Stimulated activated CD8-positive, alpha-beta memory T cell treated with anti-CD3 and anti-CD28 coated beads, Interleukin-12 subunit alpha, Interleukin-12 subunit beta, amount 100 ng/mL, for 4 hours (primary cell): ENCODE results near the gene POLRMT.

Source experiments
- DNase-seq: peaks from one replicate; pipeline ENCODE4 v3.0.0-alpha.2; 2020; ENCODE audit warnings: low read depth

The POLRMT gene

DNA sequence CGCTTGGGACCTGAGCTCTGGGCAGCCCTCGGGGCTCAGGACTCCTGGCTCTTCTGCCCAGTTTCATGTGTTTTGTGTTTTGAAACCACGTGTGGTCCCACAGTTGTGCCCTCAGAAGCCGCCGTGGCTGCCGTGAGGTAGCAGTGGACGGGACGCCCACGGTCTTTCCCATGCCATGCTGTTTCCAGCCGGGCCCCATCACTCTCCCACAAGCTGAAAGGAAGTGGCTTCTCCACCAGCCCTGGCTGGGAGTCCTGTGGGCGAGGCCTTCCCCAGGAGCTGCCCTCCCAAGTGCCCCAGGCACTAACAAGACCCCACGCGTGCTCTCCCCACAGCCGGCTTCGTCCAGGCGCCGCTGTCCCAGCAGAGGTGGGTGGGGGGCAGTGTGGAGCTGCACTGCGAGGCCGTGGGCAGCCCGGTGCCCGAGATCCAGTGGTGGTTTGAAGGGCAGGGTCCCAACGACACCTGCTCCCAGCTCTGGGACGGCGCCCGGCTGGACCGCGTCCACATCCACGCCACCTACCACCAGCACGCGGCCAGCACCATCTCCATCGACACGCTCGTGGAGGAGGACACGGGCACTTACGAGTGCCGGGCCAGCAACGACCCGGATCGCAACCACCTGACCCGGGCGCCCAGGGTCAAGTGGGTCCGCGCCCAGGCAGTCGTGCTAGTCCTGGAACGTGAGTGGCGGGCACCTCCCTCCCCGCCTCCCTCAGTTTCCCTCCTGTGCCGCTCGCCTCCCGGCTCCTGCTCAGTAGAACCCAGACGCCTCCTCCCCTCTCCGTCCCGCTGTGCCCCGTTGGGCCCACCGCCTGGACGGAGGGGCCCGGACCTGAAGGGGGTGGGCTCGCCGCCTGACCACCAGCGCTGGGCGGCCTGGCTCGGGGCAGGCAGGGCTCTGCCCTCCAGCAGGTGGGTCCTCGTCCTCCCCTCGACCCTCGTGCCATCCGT, 55.6 kb downstream of the POLRMT start:
- no peak for DNase-seq

GRCh38 chr19:576768-577438, 56.4 kb downstream of the POLRMT start:
- DNase-seq = no peak

- DNase-seq = no peak
These were observed 57.5 kb downstream of the POLRMT start for GRCh38 chr19:575527-576506.

DNA sequence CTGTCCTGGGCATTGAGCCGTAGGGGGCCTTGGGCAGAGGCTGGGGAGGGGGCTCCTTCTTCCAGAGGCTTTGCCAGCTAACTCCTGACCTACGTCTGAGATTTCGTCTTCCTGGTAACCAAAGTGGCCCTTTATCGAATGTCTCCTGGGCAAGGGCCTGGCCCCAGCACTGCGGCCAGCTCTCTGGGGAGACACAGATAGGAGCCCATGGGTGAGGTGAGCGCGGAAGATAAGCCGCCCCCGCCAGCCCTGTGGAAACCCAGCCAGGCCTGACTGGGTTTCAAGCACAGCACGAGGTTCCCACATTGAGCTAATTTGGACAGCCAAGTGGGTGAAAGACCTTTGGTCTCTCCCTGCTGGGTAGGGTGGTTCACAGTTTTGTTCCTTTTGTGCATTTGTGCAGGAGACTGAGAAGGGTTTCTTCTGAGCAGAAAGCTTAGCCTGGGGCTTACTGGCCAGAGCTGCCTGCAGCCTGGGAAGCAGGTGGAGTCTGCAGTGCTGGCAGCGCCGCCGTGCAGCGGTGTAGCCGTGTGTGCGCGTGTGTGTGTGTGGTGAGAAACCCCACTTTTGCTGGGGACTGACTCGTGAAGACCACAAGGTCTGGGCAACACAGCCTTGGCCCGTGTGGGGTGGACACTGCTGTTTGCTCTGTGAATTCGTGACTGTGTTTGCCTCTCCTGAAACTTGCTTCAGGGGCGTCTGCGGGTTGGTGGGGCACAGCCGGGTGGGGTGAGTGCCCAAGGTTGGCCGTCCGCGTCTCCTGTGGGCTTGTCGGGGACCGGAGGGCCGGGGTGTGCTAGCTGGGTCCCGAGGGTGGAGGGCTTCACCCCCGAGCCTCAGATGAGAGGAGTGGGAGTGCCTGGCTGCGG, 58.4 kb downstream of the POLRMT start:
- no peak for DNase-seq

DNA sequence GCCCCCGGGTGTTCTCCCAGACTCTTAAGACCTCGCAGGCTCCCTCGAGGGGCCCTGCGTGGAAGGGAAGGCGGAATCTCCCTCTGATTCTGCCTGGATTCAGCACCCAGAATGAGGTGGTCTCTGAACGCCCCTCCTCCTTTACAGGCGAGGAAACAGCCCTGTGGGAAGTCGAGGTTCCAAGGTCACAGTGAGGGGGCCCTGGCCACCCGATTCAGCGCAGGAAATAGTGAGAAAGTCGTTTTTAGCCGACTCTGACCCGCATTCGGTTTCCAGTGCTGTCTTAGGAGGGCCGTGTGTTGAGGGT, 59.9 kb downstream of the POLRMT start:
- DNase-seq = no peak

DNA sequence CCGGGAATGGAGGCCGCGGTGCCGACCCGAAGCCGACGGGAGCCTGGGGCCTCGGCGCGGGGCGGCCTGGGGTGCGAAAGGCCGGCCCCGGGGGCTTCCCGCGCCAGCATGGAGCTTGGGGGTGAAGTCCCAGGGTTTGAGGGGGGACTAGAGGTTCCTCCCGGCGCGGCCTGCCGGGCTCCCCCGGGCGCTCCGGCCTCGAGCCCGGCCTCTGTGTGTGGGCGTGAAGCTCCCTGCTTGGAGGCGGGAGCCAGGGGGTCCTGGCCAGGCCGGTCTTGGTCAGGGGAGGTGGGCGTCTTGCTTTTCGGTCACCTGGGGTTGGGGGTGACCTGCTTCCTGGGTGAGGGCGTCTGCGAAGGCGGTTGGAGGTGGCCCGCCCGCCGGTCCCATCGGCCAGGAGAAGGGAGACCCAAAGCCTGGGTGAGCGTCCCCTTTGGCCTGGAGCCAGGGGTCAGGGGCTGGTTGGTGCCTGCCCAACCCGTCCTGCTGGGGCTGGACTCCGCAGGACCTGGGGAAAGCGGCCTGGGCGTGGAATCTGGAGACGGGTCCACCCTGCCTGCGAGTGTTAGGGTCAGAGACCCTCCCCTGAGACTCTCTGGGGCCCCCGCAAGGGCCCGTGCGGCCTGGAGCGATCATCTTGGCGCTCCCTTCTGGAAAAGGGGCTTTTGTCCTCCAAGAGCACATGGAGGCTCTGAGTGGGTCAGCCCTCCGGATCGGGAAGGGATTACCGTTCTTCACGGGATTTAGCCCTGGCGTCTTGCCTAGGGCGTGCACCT, 60.4 kb downstream of the POLRMT start:
- no peak for DNase-seq

GRCh38 chr19:572140-572742, 61.1 kb downstream of the POLRMT start, which contains the start of gene BSG:
BSG (plus strand) TSS chr19:572596; CDS start chr19:572635, 39 bp downstream.
- peak; percentile 98 for DNase-seq

DNA sequence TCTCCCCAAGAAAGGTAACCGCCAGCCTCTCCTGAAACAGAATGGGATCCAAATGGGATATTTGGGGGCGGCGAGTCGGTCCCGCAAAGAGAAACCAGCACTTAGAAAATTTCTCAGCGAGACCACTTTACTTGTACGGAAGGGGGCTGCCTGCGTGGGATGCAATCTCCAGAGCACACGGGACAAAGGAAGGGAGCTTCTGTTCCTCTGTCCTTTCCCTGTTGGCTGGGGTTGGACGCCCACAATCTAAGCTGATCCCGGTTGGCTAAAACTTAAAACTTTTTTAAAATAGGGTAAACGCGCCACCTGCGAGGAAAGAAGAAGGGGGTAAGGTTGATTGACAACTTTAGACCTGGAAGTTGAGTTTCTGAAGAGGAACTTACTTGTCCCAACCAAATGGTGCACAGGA, 61.8 kb downstream of the POLRMT start:
- DNase-seq = no peak

DNA sequence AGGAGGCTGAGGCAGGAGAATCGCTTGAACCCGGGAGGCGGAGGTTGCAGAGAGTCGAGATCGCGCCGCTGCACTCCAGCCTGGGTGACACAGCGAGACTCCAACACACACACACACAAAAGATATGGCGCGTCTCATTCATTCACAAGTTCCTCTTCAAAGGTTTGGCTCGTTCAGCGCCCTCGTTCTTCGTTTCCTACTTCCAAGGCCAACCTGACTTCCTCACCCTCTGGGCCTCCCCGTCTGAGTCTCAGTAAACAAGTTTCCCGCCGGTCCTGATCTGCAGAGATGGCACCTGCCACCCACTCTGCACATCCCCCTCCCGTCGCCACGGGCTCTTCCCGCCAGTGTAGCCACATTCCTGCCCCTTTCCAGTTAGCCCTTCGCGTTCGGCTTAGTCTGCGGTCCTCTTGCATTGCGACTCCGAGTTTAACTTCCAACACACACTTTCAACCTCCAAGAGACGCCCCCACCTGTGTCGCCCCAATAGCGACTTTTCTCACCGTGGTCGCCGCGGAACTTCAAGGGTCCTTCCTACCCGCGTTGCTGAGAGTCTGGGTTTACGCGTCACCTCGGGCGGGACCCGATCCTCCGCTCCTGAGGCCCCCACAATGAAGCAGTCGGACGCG, 62.3 kb downstream of the POLRMT start:
- DNase-seq = no peak

- DNase-seq = no peak
These were observed 63.1 kb downstream of the POLRMT start for GRCh38 chr19:570251-570686.

GRCh38 chr19:567296-567900, 65.9 kb downstream of the POLRMT start:
- DNase-seq = no peak
